ENCODE data around the gene SLC2A13.

GRCh38 chr12:40153432-40153831, 47.6 kb upstream of the SLC2A13 start:
- no peak for TF ChIP-seq CTCF (conservative IDR thresholded peaks at IDR 0.05 in 1 of 2, IDR thresholded peaks at IDR 0.05 in 1 of 2; ENCODE audit: low read depth in 1 of 2, low read length in 2 of 2)
- TF ChIP-seq EZH2 (IDR thresholded peaks at IDR 0.05; ENCODE audit: low read length, missing control alignments), result no peak
